ENCODE measurements around the gene IL16.

DNA sequence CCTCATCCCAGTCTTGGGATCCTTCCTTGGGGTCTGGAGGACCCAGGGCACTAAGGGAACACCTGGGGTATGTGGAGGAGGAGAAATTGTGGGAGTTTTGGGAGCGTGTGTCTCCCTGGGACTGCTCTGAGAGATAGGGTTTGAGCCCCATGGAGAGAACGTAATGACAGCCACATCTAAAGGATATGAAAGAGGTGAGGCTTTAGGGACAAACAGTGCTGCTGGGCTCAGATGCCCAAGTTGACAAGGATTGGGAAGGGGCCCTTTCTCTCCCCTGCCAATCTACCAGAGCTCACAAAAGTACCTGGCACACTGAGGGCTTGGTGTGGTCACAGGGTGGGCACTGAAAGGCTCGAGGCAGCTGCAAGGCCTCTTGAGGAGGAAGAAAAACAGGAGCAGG is 140.6 kb downstream of the IL16 start:
- TF ChIP-seq POLR2A (IDR thresholded peaks at IDR 0.05; ENCODE audit: low read depth, low read length) (no peak), POLR2AphosphoS5 (IDR thresholded peaks at IDR 0.05; ENCODE audit: low read depth, low read length) (no peak)
